GM21423 (cell line): Measurements from ENCODE around the gene METTL3.
A peak's percentile ranks its signal among the peaks of the same experiment; 100 is the strongest.
"Not testable (repeated sequence)": the region's sequence is repeated elsewhere in the genome, so short reads cannot be mapped to it uniquely, and the experiment has no call there.

ENCODE experiments used
- ATAC-seq: cut with Tn5 transposase; IDR thresholded peaks from one replicate; pipeline ENCODE4 v1.9.1; 2021; ENCODE audit warnings: mild to moderate bottlenecking, moderate library complexity; ENCODE audit not compliant: unreplicated experiment

METTL3 gene

GRCh38 chr14:21510735-21511657 is at the start of gene METTL3:
TSS of gene METTL3 (minus strand) at chr14:21511340. CDS start at chr14:21511223, 117 bp downstream.
- peak; percentile 99 for ATAC-seq

- no peak for ATAC-seq
Observed at GRCh38 chr14:21558703-21559170, 47.6 kb upstream of the METTL3 start.

DNA sequence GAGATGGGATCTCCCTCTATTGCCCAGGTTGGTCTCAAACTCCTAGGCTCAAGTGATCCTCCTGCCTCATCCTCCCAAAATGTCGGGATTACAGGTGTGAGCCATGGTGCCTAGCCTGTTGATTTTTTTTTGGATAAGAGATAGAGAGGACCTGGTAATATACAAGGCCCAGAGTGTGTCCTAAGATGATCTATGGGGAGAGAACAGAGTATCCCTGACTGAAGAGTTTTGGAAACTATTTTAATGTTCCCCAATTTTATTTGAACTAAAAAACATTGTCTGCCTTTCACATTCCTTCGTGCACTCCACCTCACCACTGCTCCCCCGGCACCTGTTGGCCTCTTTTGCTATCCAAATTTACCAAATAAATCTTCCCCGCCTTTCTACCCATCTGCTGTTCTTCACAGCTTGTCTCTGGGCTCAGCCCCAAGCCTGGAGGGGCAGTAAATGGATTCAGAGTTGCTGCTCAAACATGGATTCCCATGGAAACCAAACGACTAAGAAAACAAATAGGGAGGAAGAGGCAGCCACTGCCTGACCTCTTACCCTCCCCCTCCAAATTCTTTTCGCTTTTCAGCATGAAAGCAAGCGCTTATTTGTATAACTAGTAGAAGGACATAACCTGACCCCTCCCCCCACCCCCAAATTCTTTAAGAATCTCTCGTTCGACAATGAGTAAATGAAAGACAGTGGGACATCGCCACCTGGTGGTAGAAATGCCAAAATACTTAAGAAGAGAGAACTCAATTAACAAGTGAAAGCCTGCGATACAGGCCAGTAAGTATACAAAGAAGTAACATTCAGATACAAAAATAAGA is 46.2 kb upstream of the METTL3 start:
- ATAC-seq, result no peak

DNA sequence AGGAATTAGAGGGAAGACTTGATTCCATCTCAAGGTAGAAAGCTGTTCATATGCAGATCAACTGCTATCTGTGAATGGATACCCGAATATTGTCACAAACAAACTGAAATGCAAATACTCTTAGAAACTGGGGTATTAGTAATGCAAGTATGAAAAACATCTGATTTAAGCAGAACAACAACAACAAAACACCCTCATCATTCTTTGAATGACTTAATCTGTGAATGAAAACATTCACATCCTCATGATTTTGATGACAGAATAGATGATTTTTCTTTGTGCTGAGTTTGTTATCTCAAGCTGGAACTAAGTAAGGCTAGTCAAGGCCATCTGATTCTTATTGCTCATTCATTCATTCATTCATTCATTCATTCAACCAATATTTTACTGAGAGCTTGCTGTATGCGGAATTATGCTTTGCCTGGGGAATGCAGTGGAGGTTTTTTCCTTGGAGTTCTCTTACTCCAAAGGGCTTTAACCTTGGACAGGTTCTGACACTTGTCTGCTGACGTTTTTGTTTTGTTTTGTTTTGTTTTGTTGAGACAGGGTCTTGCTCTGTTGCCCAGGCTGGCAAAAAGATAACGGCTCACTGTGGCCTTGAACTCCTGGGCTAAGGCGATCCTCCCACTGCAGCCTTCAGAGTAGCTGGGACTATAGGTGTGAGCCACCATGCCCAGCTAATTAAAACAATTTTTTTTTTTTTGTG is 45.4 kb upstream of the METTL3 start:
- ATAC-seq, result no peak

DNA sequence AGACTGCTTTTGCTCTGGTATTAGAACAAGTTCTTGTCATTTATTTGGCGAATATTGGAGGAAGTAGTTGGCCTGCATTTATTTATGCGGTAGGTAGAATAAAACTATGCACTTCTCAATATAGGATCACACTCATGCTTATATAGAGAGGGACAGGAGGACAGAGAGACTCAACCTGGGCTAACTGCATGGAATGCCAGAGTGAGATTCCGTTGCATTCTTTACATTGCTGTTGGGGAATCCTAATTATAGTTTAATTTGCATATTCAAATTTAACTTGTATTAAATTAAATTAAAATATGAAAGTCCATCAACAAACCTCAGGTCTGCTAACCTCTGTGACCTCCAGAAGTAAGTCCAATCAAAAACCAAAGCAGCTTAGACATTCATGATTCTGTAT is 42.1 kb upstream of the METTL3 start:
- no peak for ATAC-seq

DNA sequence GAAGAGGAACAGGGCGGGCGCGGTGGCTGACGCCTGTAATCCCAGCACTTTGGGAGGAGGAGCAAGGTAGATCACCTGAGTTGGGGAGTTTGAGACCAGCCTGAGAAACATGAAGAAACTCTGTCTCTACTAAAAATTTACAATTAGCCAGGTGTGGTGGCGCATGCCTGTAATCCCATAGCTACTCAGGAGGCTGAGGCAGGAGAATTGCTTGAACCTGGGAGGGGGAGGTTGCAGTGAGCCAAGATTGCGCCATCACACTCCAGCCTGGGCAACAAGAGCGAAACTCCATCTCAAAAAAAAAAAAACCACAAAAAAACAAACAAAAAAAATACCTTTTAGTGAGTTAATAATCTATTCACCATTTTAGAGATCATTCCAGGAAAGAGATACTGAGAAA is 33.4 kb upstream of the METTL3 start:
- not testable (repeated sequence) for ATAC-seq

GRCh38 chr14:21543963-21544362 is 32.8 kb upstream of the METTL3 start:
- ATAC-seq, result no peak

DNA sequence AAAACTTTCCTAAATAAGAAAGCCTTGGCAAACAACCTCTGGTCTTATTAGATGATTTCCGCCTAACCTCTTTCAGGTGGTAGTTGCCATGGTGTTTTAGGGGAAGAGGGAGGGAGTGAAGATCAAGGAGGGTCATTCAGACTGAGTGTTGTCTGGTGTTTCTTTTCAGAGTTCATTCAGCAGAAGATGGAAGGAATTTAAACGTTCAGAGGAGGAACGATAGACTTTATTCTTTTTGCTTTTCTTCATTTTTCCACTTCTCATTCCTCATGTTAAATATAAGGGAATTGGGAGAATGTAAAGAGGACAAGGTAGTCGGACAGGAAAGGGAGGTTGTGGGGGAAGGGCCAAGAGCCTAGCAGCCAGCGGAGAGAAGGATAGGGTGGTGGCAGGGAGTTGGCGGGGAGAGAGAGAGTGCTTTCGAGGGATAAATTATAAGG is 32.4 kb upstream of the METTL3 start:
- no peak for ATAC-seq

DNA sequence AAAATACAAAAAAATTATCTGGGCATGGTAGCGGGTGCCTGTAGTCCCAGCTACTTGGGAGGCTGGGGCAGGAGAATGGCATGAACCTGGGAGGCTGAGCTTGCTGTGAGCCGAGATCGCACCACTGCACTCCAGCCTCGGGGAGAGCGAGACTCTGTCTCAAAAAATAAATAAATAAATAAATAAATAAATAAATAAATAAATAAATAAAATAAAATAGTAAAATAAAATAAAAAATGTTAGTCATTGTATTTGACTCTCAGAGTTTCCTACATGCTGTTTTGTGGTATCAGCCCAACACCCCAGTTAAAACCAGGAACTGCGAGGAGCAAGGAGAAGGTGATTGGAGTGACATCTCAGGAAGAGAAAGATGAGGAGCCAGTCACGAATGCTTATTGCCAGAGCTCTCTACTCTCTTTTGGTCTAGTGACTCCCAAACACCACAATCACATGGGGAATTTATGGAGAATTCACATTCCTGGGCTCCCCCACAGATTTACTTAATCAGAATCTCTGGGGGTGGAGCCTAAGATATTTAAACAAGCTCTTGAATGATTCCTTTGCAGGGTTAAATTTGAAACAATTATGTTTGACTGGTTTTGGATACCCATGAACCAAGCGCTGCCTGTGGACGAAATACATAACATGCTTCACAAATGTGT is 30.4 kb upstream of the METTL3 start:
- no peak for ATAC-seq

DNA sequence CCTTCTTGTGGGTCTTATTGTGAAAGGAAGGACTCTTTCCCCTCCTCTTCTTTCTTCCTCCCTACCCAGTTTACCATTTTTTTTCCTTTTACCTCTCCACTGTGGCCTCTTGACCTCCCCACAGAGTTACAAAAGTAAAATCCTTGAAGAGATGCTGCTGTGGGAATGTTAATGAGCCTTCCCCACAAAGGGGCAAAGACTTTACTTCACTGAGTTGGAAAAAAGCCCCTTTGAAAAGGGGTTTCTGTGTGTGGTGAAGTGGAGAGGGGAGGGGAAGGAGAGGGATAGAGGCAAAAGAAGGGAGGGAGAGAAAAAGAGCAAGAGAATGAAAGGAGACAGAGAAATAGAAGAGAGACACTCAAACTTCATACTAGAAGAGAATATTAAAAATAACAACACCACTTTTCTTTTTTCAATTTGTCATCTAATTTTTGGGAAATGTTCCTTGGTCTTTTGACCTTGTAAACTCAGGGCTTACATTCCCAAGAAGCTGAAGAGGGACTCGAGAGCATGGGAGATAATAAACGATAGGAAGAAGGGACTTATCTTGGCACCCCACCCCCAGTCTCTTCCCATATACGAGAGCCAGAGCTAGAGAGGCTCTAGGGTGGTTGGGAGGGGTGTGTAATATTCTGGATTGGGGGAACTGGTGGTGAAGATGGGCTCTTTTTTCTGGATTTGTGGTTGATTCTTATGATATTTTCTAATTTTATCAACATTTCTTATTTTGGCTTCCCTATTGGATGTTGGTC is 28.2 kb upstream of the METTL3 start:
- ATAC-seq, result no peak

DNA sequence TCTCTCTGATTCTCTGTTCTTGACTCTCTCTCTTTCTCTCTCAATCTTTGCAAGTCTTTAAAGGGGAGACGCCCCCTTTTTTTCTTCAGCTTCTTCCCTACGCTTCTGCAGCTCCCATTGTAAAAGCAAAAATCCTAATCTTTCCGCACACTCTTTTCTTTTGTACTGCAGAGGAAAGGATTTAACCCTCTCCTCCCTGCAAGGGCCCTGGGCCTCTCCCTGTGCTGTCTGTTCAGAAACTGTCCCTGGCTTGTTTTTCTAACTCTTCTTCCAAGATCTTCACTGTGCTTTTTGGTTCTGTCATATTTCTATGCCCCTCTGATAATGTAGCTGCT is 25.9 kb upstream of the METTL3 start:
- no peak for ATAC-seq

DNA sequence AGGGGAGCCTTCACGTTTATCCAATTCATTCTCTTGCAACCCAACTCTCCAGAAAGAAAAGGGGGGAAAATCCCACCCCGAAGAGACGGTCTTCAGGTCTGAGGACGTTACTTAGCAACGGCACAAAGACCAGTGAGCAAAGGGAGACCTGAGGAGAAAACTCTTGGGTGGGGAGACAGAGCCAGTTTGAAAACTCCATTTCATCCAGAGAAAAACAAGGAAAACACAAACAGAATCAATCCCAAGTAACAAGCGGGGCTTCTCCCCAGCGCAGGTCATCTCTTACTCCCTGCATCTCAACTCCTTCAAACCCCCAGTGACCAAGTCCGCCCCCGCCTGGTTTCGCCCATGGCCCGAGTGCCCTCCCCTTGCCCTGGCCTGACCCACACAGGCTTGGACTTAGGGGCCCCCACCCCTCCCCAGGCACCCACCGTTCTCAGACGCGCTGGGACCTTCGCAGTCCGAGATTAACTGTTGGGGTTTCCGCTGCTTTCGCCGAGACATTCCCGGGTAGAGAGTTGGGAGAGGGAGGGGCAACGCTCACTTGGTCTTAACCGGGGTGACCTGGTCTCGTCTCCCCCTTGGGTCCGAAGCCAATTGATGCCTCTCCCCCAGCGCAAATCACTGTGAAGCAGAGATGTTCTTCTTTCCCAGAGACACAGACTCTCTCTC is 25.4 kb upstream of the METTL3 start:
- ATAC-seq, result no peak

- ATAC-seq, result no peak
Observed at GRCh38 chr14:21535545-21536417, 24.6 kb upstream of the METTL3 start.

- ATAC-seq, result no peak
Observed at GRCh38 chr14:21534576-21534975, 23.4 kb upstream of the METTL3 start.

GRCh38 chr14:21533294-21533693 is 22.2 kb upstream of the METTL3 start:
- no peak for ATAC-seq

- no peak for ATAC-seq
Observed at GRCh38 chr14:21529515-21529914, 18.4 kb upstream of the METTL3 start.

- no peak for ATAC-seq
Observed at GRCh38 chr14:21528381-21529348, 17.5 kb upstream of the METTL3 start.
